MV-4-11 (cell line): Measurements from ENCODE around the gene NME9.

Experiments
- DNase-seq: peaks from one replicate; lab custom pipeline; 2025; lab: John Stamatoyannopoulos, UW

NME9 gene

DNA sequence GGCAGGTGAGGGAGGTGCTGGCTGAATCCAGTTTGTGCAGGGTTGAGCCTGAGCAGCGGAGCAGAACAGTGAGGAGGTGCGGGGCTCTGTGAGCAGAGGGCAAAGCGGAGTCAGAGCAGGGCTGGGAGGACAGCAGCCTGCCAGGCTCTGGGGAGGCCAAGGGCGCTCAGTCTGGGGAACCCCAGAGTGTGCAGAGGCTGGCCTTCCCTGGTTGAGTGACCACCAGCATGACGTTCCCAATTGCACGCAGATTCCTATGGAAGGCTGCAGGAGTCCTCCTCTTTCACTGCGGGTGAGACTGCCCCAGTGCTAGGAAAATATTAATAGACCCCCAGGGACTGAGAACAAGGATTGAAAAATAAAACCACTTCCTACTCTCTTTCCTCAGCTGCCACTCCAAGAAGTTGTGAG is 31.9 kb upstream of the NME9 start:
- no peak for DNase-seq

DNA sequence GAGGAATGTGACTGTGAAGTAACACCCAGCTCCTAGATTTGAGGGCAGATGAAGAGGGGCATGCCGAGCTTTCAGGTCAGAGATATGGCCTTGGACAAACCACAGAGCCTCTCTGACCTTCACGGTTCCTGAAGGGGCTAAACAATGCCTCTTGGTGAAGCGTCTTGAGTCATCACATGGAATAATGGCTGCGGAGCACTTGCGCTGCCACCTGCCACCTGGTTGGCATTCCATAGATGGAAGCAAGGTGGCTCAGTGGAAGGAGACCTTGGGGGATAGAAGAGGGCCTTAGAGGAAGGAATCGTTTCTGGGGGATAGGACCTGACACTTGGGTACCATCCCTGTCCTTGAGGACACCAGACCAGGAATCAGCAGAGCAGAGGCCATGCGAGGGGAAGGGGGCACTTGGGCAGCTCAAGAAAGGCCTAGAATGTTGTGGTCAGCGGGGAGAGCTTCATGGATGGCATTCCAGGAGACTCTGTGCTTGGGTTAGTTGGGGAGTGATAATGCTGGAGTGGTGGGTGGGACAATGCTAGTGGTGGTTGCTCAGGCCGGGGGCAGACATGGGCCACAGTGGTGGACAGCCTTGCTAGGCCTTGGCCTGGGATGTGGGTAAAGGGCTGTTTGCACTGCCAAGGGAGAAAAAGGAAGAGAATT is 31.3 kb upstream of the NME9 start:
- DNase-seq = no peak

DNA sequence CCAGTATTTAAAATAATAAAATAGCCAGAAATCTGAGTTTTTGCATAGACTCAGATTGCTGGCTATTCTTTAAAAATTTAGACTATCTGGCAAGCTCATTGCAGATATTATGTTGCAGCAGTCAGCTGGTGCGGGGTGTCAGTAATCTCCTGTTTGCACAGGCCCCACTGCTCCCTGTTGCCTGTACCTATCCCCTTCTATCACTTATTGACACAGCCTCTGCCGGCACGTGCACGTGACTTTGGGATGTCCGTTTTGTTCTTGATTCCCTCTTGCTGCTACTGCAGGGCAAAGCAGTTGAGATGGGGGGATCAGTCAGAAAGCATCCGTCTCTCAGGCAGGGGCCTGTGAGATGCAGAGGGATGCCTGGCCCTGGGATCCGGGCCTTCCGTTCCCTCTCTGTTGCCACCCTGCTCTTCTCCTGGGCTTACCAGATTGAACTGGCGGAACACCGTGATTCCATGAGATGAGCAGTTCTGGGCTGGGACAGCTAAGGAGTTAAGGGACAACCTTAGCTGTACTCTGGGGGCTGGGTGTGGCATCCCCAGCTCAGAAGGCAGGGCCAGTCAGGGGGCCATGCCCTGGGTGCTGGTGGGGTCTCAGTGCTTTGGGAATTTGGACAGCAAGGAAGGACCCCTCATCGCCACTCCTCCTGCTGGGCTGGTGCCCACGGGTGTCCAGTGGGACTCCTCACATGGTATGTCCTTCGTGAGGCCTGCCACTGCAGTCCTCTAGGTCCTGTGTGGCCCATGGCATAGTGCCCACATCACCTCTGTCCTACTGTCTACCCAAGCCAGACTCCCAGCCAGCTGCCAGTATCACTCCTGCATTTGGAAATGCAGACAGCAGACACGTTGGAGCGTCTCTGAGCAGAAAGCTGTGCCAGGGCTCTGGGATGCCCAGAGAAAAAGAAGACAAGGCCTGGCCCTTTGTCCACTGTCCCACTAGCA is 30.5 kb upstream of the NME9 start:
- DNase-seq = no peak

DNA sequence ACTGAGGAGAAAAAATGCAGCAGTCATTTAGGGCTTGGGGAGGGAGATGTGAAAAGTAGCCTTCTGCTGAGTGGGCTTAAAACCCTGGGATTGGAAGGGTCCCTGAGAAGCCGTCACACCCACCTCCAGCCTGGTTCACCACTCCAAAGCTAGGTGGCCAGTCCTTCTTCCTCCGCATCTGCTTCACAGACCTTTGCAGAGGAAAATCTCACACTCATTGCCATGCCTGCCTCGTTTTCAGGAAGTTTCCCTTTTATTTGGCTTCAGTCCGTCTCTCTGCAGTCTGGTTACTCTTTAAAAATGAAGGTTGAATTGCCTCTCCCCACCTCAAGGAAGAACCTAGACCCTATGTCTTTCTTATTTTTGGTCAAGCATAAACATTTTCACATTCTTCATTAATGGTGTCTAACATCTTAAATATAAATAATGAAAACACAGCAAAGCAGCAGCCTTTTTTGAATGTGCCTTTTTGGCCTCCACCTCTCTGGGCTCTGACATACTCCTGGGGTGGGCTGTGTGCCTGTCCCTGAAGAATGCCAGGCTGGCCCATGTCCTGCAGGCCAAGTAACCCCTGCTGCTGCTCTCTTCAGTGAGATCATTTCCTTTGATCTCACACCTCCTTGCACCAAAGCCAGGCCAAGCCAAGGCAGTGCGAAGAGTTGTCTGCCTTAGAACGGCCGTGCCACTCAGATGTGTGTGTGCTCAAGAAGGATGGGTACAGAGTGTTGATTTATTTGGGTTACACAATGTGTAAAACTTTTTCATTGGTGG is 29.7 kb upstream of the NME9 start:
- DNase-seq = no peak

DNA sequence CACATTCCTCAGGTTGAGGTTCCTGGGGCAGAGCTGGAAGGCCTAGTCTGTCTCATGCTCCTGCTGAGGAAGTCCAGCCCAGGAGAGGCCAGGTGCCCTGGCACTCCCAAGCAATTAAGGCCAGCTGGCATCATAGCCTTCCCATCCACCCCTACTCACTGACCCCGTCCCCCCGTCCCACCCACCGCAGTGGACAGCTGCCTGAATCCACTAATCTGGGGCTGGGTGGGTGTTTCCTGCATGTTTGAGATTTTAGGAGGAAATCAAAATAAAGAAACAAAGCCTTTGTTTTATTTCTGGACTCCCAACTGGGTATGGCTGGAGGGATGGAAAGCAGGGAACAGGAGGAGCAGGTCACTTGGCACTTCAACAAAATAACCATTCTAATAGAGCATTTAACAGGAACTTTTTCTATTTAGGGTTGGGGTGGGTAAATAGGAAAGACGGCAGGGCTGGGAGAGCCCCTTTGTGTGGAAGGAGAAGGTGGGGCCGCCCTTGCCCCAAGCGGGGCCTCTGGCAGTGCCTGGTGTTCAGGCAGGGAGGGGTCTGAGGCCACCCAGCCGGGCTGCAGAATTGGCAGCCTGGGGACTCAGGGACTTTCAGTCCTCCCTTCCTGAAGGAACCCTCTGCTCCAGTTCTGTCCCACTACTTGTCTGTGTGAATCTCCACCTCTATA is 27.2 kb upstream of the NME9 start:
- DNase-seq = no peak

DNA sequence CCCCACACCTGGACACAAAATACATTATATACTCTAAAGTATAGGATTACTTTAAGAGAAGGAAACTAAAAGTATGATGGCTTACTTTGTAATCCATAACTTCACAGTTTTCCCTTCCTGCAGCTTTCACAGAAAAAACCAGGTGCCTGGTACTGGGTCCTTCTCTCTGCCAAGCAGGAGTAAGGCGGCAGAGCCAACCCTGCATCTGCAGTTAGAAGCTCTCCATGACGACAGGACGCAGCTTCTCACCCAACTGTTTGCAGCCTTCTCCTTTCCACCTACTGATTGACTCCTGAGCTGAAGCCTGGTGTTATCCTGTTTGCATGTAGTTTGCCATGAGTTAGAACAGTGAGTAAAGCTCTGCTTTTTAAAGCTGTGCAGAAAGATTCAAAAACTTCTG is 25.4 kb upstream of the NME9 start:
- no peak for DNase-seq

DNA sequence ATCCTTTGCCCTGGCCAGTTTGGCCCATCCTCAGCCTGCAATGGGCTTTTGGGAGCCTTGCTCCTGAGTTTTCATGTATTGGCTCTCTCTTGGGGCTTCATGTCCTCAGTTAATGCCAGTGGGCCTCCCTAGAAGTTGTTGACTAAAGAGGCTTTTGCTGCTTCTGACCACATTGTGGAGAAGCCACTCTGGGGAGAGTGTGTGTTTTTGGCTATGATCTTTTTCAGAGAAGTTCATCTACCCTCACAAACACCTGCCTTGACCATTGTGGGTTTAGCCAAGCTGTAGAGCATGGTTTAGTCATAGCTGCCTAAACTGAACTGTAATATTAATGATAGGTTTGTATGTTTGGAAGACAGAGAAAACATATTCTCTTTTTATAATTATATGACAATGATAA is 24.7 kb upstream of the NME9 start:
- DNase-seq = no peak

DNA sequence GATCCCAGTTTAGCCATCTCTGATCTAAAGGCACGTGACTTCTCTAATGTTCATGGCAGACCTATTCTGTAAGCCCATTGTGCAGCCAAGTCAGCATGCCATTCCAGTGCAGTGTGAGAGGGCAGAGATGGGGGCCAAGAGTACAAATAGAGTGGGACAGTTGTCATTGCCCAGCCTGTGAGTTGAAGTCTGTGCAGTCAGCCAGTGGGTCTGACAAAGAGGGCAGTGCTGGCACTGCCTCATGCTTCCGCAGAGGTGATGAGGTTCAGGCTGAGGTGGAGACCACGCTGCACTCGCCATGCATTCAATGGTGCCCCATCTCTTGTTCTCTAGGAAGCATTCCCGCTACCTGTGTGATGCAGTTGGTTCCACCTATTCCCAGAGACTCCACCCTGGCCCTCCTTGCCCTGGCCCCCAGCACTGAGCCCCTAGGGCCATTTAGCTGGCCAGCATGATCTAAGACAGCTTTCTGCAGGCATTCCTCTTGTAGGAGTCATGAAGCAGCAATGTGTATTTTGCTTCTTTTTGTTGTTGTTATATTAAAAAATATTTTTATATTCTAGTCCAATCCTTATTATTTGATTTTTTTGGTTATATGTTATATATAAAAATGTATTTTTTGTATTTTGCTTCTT is 22.4 kb upstream of the NME9 start:
- no peak for DNase-seq

DNA sequence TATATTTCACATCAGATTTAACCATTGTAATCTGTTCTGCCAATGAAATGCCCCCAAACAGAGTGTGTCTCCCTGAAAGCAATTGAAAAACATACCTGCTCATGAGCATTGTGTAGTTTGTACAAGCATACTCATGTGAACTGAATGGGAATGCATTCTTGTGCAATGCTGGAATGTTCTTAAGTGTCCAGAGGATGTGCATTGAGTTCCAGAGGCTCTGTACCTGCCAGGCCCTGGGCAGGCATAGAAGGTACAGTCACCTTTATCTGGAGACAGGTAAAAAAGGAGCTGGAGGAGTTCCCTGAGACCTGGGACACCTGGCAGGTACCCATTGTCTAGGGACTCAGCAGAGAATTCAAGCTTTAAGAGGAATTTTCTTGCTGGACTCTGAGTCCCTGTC is 21.5 kb upstream of the NME9 start:
- DNase-seq = no peak

DNA sequence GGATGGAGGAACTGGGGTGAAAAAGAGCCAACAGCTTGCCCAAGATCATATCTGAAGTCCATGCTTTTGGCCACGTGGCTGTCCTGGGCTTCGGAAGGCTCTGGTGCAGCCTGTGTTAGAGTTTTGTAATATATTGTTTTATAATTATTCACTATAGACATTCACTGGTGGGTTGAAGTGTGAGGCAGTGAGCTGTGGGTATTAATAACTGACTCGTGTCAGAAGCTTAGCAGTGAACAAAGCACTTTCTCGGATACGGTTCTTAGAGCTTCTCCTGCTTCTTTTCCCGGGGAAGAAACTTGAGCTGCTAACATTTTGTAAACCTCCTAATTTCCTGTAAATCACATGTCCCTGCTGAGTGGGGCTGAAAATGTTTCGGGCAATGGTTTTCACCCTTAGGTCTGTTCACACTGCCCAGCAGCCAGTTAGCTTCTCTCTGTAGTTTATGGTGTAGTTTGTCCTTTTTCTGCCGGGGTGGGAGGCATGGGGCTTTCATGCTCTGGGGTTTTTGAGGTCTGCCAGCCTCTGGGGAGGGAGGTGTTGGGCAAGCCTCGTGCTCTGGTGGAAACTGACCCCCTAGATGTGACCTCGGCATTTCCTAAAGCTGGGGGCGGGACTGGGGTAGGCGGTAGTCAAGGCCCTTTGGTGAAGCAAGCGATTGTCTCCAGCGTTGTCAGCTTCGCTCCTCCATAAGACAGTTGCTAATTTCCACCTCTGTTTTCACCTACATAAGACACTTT is 20.4 kb upstream of the NME9 start:
- peak; percentile 86 for DNase-seq

DNA sequence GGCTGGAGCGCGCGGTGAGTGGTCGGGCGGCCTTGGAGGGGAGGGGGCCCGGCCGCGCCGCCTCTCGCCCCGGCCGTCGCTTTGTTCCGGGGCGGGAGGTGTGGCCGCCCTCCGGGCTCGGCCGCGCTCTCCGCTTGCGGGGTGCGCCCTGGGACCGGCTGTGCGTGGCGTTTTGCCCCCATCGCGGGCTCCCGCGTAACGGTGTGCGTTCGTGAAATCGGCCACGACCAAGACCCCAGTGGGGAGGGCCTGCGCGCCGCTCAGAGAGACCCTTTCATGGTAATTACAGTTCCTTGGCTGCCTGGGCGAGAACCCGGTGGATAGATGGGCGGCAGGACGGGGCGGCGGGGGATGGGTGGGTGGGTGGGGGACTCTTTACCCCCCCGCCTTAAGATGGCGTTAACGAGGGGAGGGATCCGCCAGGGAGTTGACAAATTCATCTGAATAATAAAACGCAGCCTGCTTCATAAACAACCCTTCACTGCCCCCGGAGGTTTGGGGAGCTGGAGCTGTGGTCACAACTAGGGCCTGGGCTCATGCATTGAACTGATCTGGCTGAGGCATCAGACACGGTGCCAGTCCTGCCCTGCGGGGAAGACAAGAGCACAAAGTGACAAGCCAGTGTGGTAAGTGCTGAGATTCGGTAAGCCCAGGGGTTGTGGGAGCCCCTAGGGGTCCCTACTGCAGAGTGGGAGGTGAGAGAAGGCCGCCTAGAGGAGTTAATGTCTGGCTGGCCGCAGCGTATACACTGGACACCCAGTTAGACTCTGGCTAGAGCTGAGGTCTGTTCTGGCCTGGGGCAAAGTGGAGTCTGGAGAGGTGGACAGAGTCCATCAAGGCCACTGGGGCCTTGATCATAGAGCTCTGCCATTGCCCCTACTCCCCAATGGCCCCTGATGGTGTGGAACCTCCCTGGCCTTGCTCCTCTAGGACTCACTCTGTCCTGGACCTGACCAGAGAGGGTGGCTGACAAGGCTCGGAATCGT is 19.4 kb upstream of the NME9 start:
- DNase-seq = peak; percentile 31

DNA sequence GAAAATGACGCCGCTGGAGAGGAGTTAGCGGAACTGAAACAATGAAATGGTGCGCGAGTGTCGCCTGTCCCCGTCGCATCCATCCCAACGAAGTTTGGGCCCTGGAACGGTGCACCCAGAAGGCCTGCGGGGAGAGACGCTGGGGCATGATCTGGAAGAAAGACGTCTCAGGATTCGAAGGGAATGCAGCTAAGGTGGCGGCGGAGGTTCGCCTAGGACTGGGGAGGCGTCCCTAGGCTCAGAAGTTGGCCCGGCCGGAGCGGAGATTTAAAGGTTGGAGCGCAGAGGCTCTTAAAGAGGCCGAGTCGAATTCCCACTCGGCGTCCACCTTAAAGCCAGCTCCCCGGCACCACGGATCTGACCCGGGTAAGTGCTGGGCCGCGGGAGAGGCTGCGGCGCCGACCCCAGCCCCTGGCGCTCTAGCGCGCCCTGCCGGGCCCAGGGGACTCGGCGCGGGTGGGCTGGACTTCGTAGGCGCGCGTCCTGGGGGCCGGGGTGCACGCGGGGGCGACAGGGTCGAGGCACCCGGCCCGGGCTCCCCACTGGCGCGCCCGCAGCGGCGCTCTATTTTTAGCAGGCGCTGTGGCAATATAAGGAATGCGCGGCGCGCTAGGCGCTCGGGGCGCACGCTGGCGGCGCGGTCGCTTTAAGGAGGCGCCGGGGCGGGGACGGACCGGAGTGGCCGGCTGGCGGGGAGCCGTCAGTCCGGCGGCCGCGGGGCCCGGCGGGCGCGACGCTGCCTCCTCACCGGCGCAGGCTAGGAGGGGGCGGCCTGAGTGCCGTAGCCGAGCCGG is 18.5 kb upstream of the NME9 start, which contains the start of gene MRAS:
MRAS (plus strand) TSS at position 620 of the 794 bp plus-strand sequence. CDS start 24,305 bp downstream, outside the sequence.
- peak; percentile 72 for DNase-seq

DNA sequence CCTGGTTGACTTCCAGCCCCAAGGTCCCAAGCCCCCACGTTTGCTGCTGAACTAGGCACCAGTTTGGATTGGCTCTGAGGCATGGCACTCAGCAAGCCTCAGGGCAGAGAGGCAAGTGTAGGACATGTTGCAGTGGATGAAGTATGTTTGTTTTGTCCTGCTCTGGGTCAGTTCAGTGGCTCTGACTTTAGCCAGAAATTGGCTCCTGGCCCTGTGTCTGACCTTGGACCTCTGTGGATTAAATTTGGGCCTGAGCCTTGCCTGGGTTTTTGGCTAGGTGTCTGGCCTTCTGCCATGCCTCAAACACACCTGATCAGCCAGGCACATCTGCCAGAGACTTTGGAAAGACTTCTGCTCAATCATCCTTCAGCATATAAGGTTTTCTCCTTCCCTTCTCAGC is 15.1 kb upstream of the NME9 start:
- DNase-seq = no peak

DNA sequence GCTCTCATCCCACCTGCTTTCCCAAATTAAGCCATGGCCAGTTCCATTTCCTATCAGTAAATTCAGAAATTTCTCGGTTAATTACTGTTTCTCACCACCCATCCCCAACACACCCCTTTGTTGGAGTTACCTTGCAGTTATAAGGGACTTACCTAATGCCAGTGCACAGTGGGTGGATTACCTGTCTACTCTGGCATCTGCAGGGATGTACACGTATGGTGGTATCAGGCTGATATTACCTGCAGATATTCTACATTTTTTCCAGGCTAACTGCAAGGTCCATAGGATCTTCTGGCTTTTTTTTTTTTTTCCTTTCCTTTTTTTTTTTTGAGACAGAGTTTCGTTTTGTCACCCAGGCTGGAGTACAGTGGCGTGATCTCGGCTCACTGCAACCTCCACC is 10.9 kb upstream of the NME9 start:
- DNase-seq = no peak

DNA sequence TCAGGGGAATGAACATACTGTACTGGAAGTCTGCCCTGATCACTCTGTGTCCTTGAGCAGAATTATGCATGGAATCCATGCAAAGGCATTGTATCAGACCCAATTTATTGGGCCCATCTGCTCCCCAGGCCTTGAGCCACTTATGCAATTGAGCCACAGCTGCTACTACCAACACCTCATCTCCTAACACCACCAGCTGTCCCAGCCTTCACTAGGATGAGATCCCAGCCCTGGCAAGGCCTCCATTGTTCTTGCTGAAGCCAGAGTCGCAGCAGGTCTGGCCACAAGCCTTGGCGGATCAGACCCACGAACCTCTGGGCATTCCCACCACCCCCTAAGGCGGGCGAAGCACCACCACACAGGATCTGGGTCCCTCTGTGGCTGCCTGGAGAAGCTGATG is 9.2 kb upstream of the NME9 start:
- DNase-seq = no peak

DNA sequence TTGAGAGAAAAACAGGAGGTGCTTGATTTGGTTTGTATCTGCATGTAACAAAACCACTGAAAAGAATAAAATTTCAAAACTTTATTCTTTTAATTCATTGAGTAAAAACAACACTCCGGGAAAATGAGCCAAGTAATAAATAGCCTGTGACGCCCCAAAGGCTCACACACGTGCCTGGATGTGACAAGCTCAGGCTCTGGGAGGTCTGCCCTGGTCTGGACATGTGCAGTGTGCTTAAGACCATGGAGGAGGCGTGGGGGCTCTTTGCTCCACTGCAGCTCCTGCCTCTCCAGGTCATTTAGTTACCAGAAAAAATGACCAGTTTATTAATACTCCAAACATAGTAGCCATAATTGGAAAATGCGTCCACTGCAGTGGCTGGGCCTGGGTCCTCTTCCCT is 8.6 kb upstream of the NME9 start:
- DNase-seq = no peak

DNA sequence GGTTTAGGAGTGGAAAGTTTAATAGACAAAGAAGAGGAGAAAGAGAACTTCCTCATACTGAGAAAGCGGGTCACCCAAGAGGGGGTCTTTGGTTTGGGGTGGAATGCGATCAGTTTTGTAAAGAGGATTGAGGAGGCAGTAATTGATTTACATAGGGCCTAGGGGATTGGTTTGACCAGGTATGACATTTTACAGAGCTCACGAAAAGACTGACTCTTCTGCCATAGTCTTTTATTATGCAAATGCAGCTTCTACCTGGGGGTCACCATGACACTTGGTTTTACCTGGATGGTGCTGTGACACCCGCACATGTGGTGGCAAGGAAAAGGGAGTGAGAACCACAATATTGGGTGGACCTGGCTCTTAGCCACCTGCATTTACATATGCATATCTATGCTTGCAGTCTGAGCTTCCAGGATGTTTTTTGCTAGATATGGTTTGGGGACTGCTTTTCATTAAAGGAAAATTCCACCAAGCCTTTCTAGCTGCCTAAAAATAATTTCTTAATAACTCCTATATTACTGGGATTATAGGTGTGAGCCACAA is 6.9 kb upstream of the NME9 start:
- DNase-seq = no peak

DNA sequence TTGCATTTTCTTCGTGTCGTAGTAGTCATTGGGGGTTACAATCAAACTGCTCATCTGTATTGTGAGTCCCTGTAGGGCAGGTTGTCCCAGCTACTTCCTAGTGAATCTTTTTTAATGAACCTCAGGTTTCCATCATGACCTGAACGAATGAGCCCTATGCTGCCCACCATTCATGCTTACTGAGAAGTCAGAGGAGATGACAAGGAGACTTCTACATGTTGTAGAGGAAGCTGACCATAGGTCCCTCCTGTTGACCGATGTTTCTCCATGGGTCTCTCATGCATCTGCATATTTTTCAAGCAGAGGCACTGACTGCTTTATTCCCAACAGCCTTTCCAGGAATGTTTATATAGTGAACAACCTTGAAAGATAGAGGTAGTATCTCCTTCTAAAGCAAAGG is 5.0 kb upstream of the NME9 start:
- DNase-seq = no peak
